Upper lobe of left lung (tissue), 6 donors: ENCODE results near the gene GTPBP6. TPM values are rescaled to one million over a fixed set of nuclear protein-coding genes. Genes with fewer than 3 reads are reported as not detected.

ENCODE experiments used
- ATAC-seq, 2 donors: fragments of 200-7000 bp; cut with Tn5 transposase; one replicate each; pipeline ENCODE4 v1.9.1; 2022; ENCODE audit warnings: mild to moderate bottlenecking in 2 of 2, moderate library complexity in 2 of 2; ENCODE audit not compliant: low FRiP score in 2 of 2
- DNase-seq, 2 donors: peaks; one replicate each; pipeline ENCODE4 v3.0.0-alpha.2; 2019 to 2020
- H3K27ac ChIP-seq, 4 donors: fragments of 200-600 bp; sonication (generic); one replicate each; pipeline ENCODE4 v1.5.1; 2016 to 2019
- H3K27me3 ChIP-seq, 4 donors: fragments of 200-600 bp; sonication (generic); one replicate each; pipeline ENCODE4 v1.5.1; 2017 to 2019
- H3K36me3 ChIP-seq, 4 donors: fragments of 200-600 bp; sonication (generic); one replicate each; pipeline ENCODE4 v1.5.1; 2016 to 2019
- H3K4me1 ChIP-seq, 4 donors: fragments of 200-600 bp; sonication (generic); one replicate each; pipeline ENCODE4 v1.5.1; 2018 to 2019
- H3K4me3 ChIP-seq, 4 donors: fragments of 200-600 bp; sonication (generic); one replicate each; pipeline ENCODE4 v1.5.1; 2017 to 2019; ENCODE audit warnings: mild to moderate bottlenecking in 2 of 4, moderate library complexity in 1 of 4
- H3K9me3 ChIP-seq, 4 donors: fragments of 200-600 bp; sonication (generic); one replicate each; pipeline ENCODE4 v1.5.1; 2018 to 2019
- CTCF ChIP-seq, 6 experiments: fragments of 450-650 bp in 4 of 6; fragments of 200-600 bp in 2 of 6; sonication (generic) in 2 of 6; IDR thresholded peaks; one replicate each; pipeline ENCODE4 v1.5.1; 2016 to 2019; ENCODE audit warnings: antibody characterized with exemption in 6 of 6
- EP300 ChIP-seq, 4 donors: sonication (generic); formaldehyde crosslinking; IDR thresholded peaks; one replicate each; pipeline ENCODE4 v1.5.1; 2017; ENCODE audit warnings: antibody characterized with exemption in 4 of 4, control low read depth in 2 of 4
- POLR2A ChIP-seq, 4 donors: fragments of 450-650 bp; IDR thresholded peaks; one replicate each; pipeline ENCODE4 v1.5.1; 2016 to 2017; ENCODE audit warnings: antibody characterized with exemption in 4 of 4, mild to moderate bottlenecking in 2 of 4
- POLR2AphosphoS5 ChIP-seq, 2 donors: sonication (generic); formaldehyde crosslinking; IDR thresholded peaks; one replicate each; pipeline ENCODE4 v1.5.1; 2017; ENCODE audit warnings: antibody characterized with exemption in 2 of 2
- WGBS, 2 donors: methylation state at CpG; one replicate each; pipeline ENCODE4 v1.1.5; 2017 to 2018; 5-methylcytosine and 5-hydroxymethylcytosine counted together
- total RNA-seq, 6 donors: library from RNA; depleted of rRNA in 4 of 6; stranded (reverse); fragments of >200 nt in 4 of 6; gene quantifications; one replicate each; pipeline versions ENCODE4 v1.1.0 to v1.2.1, GENCODE V29; 2016 to 2021
- donor health status: DM: no; HTN: no; CAD: no; lungs with moderate emphysema.
- donor health status: DM: no; HTN: yes; CAD: no; lungs with severe emphysema.

The GTPBP6 gene
- total RNA-seq, 6 donors from 2014 or later = 34.6 to 69.9 (median 61.0) TPM

GRCh38 chrX:362937-363620 lies 44.5 kb upstream of the GTPBP6 start:
- Histone ChIP-seq H3K4me3 (no peak overlapping the region), H3K4me1 (no peaks in the 10 kb centered on the region), H3K27me3 (no peaks in the 10 kb centered on the region), H3K9me3 (peaks cover 0 to 25% (median 13%) of the 10 kb centered on the region in 4 donors), H3K27ac (no peak overlapping the region), H3K36me3 (peaks cover 0 to 15% (median 12%) of the 10 kb centered on the region in 4 donors)
- DNase-seq = peak in 1 of 2 donors; percentile 43
- TF ChIP-seq POLR2AphosphoS5 (IDR thresholded peaks at IDR 0.05) (no peak), EP300 (IDR thresholded peaks at IDR 0.05) (no peak), CTCF (IDR thresholded peaks at IDR 0.05) (no peak), POLR2A (IDR thresholded peaks at IDR 0.05) (no peak)
- WGBS, 2 donors = 80 to 84% methylated on average over 31 to 38 of the region's 38 CpGs
- no peak for ATAC-seq

DNA sequence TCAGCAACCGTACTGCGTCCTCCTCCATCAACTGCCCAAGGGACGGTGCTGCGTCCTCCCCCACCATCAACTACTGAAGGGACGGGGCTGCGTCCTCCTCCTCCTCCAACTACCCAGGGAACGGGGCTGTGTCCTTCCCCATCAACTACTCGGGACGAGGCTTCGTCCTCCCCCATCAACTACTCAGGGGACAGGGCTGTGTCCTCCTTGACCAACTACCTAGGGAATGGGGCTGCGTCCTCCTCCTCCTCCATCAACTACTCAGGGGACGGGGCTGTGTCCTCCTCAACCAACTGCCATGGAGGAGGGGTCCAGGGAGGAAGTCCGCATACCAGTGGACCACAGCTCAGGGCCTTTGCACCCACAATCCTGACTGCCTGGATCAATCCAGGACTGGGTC lies 43.8 kb upstream of the GTPBP6 start:
- peaks cover 0 to 15% (median 12%) of the 10 kb centered on the region in 4 donors for H3K36me3 ChIP-seq
- H3K4me1 ChIP-seq = no peaks in the 10 kb centered on the region
- 96 to 98% methylated on average over 13 of the region's 13 CpGs for WGBS, 2 donors
- no peak overlapping the region for H3K27ac ChIP-seq
- no peaks in the 10 kb centered on the region for H3K27me3 ChIP-seq
- no peak for ATAC-seq
- TF ChIP-seq EP300 (IDR thresholded peaks at IDR 0.05) (no peak), POLR2AphosphoS5 (IDR thresholded peaks at IDR 0.05) (no peak), CTCF (IDR thresholded peaks at IDR 0.05) (no peak), POLR2A (IDR thresholded peaks at IDR 0.05) (no peak)
- peaks cover 0 to 25% (median 13%) of the 10 kb centered on the region in 4 donors for H3K9me3 ChIP-seq
- no peak overlapping the region for H3K4me3 ChIP-seq
- DNase-seq = no peak

DNA sequence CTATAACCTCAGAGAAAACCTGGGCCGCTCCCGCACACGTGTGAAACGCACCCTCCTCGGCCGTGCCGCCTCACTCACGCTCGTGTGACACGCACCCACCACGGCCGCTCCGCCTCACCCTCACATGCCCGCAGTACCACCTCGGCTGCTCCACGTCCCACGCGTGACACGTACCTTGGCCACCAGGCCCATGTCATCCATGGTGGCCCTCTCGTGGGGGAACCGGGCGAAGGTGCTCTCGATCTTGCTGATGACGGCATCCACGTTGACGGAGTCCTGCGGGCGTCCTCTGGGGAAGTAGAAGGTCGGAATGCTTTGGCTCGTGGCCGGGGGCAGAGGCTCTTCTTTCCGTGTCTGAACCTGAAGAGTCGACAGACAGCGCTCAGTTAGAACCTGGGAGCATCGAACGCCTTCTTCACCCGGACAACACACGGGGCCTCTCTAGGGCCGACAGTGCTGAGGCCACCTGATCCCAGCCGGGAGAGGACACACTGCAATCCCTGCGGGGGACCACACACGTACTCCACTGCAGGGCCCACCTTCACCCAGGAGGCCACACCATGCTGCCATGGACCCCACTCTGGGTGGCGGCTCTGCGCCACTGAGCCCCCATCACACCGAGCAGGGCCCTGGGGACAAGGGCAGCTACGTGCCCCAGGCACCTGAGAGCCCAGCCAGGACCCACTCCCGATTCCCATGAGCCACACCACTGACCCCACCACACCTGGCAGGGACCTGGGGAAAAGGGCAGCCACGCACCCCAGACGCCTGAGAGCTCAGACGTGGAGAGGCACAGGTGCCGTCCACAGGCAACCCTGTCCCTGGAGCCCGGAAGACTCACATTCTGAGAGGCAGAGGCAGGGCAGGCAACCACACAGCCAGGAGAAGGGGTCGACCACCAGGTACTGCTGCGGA lies 42.9 kb upstream of the GTPBP6 start:
- no peak for TF ChIP-seq POLR2A (IDR thresholded peaks at IDR 0.05)
- TF ChIP-seq CTCF (IDR thresholded peaks at IDR 0.05) = no peak
- no peak for TF ChIP-seq POLR2AphosphoS5 (IDR thresholded peaks at IDR 0.05)
- no peak for TF ChIP-seq EP300 (IDR thresholded peaks at IDR 0.05)
- peaks cover 0 to 15% (median 12%) of the 10 kb centered on the region in 4 donors for H3K36me3 ChIP-seq
- DNase-seq (peak in 1 of 2 donors; percentile 75), ATAC-seq (peak; percentile 36 to 37)
- 97 to 99% methylated on average over 40 to 49 of the region's 54 CpGs for WGBS, 2 donors
- H3K27me3 ChIP-seq = no peaks in the 10 kb centered on the region
- no peak overlapping the region for H3K27ac ChIP-seq
- H3K9me3 ChIP-seq = peaks cover 0 to 25% (median 13%) of the 10 kb centered on the region in 4 donors
- H3K4me1 ChIP-seq = no peaks in the 10 kb centered on the region
- H3K4me3 ChIP-seq = no peak overlapping the region

DNA sequence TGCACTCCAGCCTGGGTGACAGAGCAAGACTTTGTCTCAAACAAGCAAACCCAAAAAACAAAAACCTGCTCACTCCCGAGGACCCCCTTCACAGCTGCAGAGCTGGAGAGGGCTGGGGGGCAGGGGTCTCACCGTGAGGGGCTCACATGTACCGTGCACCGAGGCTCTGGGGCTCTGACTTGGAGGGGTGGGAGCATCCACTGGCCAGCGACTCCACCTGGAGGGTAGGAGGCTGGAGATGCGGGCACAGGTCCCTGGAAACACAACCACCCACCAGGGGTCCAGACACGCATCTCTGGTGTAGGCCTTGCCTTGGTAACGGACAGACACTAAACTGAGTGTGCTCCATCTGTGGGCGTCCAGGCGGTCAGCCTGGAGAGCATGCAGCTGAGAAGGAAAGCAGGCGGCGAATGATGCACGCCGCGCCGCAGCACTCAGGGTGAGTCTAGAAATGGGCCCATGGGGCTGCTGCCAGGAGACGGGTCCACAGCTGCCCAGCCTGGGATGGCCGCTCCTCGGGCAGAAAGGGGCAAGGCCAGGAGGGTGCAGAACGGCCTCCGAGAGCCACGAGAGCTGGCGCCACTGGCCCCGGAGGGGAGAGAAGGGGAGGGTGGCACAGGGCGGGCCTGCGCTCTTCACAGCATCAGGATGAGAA lies 42.0 kb upstream of the GTPBP6 start:
- Histone ChIP-seq H3K36me3 (peaks cover 0 to 15% (median 12%) of the 10 kb centered on the region in 4 donors), H3K4me3 (no peak overlapping the region), H3K27me3 (no peaks in the 10 kb centered on the region), H3K4me1 (no peaks in the 10 kb centered on the region), H3K27ac (no peak overlapping the region), H3K9me3 (peaks cover 0 to 25% (median 13%) of the 10 kb centered on the region in 4 donors)
- ATAC-seq = peak in 1 of 2 donors; percentile 16
- peak in 1 of 2 donors; percentile 60 for DNase-seq
- TF ChIP-seq CTCF (IDR thresholded peaks at IDR 0.05) (no peak), POLR2A (IDR thresholded peaks at IDR 0.05) (no peak), EP300 (IDR thresholded peaks at IDR 0.05) (no peak), POLR2AphosphoS5 (IDR thresholded peaks at IDR 0.05) (no peak)
- WGBS, 2 donors = 97 to 99% methylated on average over 22 to 23 of the region's 26 CpGs
